Endothelial cell of umbilical vein (primary cell): ENCODE data around the gene RTF2. TPM values are rescaled to one million over a fixed set of nuclear protein-coding genes. Genes with fewer than 3 reads are reported as not detected.

Experiments
- BruUV-seq: library from RNA; stranded (reverse); fragments of 400-500 nt; replicated peaks from 2 replicates; lab custom pipeline; 2021; lab: Mats Ljungman, UMichigan
- CTCF ChIA-PET: fragments of 300-600, 350-600 bp; sonication (Branson Sonifier 250); formaldehyde crosslinking; loops from one replicate; lab custom pipeline; 2021; ENCODE audit warnings: antibody characterized with exemption, inconsistent platforms; lab: Charles Lee
- POLR2A ChIA-PET: fragments of 300-600, 350-600 bp; sonication (Branson Sonifier 250); formaldehyde crosslinking; loops from one replicate; lab custom pipeline; 2021; ENCODE audit warnings: antibody characterized with exemption, inconsistent platforms; lab: Charles Lee
- DNase-seq: peaks from one replicate; pipeline ENCODE4 v3.0.0-alpha.2; 2011; ENCODE audit warnings: low read depth, low spot score
- FAIRE-seq: peaks from 2 replicates; lab custom pipeline; 2011; peaks lifted over from hg19 to GRCh38; lab: Jason Lieb, UNC
- H2AFZ ChIP-seq: 2 replicates; pipeline ENCODE4 v1.6.0; 2012; ENCODE audit warnings: low read depth, low read length, control low read depth, inconsistent platforms
- H3K27ac ChIP-seq: 2 replicates; pipeline ENCODE4 v1.5.1; 2011; ENCODE audit warnings: low read depth, mild to moderate bottlenecking, control low read depth, low read length, moderate library complexity; ENCODE audit not compliant: insufficient read depth
- H3K27me3 ChIP-seq, 2 experiments: 2 replicates each; pipeline versions ENCODE4 v1.6.0 to v1.6.1; 2011; ENCODE audit warnings: low read length in 2 of 2, mixed read lengths in 1 of 2; ENCODE audit not compliant: control insufficient read depth in 2 of 2, insufficient read depth in 2 of 2
- H3K36me3 ChIP-seq, 2 experiments: 2 replicates in 1 of 2; 3 replicates in 1 of 2; pipeline ENCODE4 v1.5.1; 2011; ENCODE audit warnings: low read length in 2 of 2, mild to moderate bottlenecking in 1 of 2, moderate library complexity in 1 of 2; ENCODE audit not compliant: control insufficient read depth in 2 of 2, insufficient read depth in 2 of 2; ENCODE audit errors: extremely low read depth in 1 of 2
- H3K4me1 ChIP-seq: 3 replicates; pipeline ENCODE4 v1.5.1; 2011; ENCODE audit warnings: mild to moderate bottlenecking, low read length; ENCODE audit not compliant: control insufficient read depth, insufficient read depth; ENCODE audit errors: extremely low read depth
- H3K4me2 ChIP-seq: 2 replicates; pipeline ENCODE4 v1.6.1; 2011; ENCODE audit warnings: low read length, control low read depth, mixed read lengths; ENCODE audit not compliant: insufficient read depth
- H3K4me3 ChIP-seq, 3 experiments: fragments of 200-600 bp in 1 of 3; sonication (generic), shearing (Covaris generic) in 1 of 3; replicated peaks in 1 of 3; 2 replicates each; pipeline ENCODE4 v1.5.1; 2011 to 2016; ENCODE audit warnings: control low read depth in 3 of 3, low read length in 3 of 3, mild to moderate bottlenecking in 2 of 3, inconsistent platforms in 1 of 3, low read depth in 1 of 3, moderate library complexity in 1 of 3; ENCODE audit not compliant: insufficient read depth in 1 of 3
- H3K79me2 ChIP-seq: 2 replicates; pipeline ENCODE4 v1.6.0; 2012; ENCODE audit warnings: low read length, inconsistent platforms; ENCODE audit not compliant: control insufficient read depth, insufficient read depth
- H3K9ac ChIP-seq: replicated peaks from 2 replicates; pipeline ENCODE3; 2011; ENCODE audit warnings: low read length, control low read depth; ENCODE audit not compliant: insufficient read depth; ENCODE audit errors: extremely low read depth
- H3K9me1 ChIP-seq: replicated peaks from 3 replicates; pipeline ENCODE4 v1.6.0; 2011; ENCODE audit warnings: mild to moderate bottlenecking, low read length; ENCODE audit not compliant: control insufficient read depth, insufficient read depth; ENCODE audit errors: extremely low read depth
- H3K9me3 ChIP-seq: replicated peaks from 2 replicates; pipeline ENCODE4 v1.5.1; 2012; ENCODE audit warnings: low read length, inconsistent platforms; ENCODE audit not compliant: control insufficient read depth, insufficient read depth
- H4K20me1 ChIP-seq: replicated peaks from 2 replicates; pipeline ENCODE3; 2011; ENCODE audit warnings: mild to moderate bottlenecking, low read length; ENCODE audit not compliant: control insufficient read depth, insufficient read depth; ENCODE audit errors: extremely low read depth
- EZH2 ChIP-seq: IDR thresholded peaks from 2 replicates; pipeline ENCODE4 v1.6.1; 2012; ENCODE audit warnings: borderline replicate concordance, low read depth, mild to moderate bottlenecking, moderate library complexity, low read length, inconsistent platforms; ENCODE audit not compliant: severe bottlenecking
- FOS ChIP-seq: IDR thresholded peaks from 2 replicates; pipeline ENCODE4 v1.6.1; 2011; ENCODE audit warnings: mild to moderate bottlenecking, low read length, moderate library complexity, borderline replicate concordance; ENCODE audit not compliant: insufficient read depth
- GATA2 ChIP-seq: IDR thresholded peaks from 2 replicates; pipeline ENCODE4 v1.7.0; 2011; ENCODE audit warnings: low read depth, mild to moderate bottlenecking, moderate library complexity, mixed read lengths, low read length; ENCODE audit not compliant: insufficient read length, insufficient read depth
- JUN ChIP-seq: IDR thresholded peaks from 2 replicates; pipeline ENCODE4 v1.6.1; 2011; ENCODE audit warnings: borderline replicate concordance, low read depth; ENCODE audit not compliant: insufficient read length, insufficient read depth
- MYC ChIP-seq: IDR thresholded peaks from one replicate; pipeline ENCODE4 v1.6.1; 2011; ENCODE audit warnings: mild to moderate bottlenecking, low read depth, low read length
- POLR2A ChIP-seq: IDR thresholded peaks from 2 replicates; pipeline ENCODE4 v1.6.1; 2012; ENCODE audit warnings: low read depth, mild to moderate bottlenecking, control low read depth, low read length
- POLR2AphosphoS5 ChIP-seq: IDR thresholded peaks from 2 replicates; pipeline ENCODE4 v1.6.1; 2012; ENCODE audit warnings: low read depth, mild to moderate bottlenecking, control low read depth, low read length, moderate library complexity; ENCODE audit not compliant: insufficient read depth
- dilution Hi-C: fragments of 300-500 bp; cut with MboI; formaldehyde crosslinking; loops from one replicate; pipeline ENCODE4 v1.15.0; 2019; ENCODE audit warnings: low sequenced_read_pairs; ENCODE audit not compliant: extremely low pct_ligation_motif_present
- intact Hi-C: fragments of 100-400 bp; cut with micrococcal nuclease; formaldehyde crosslinking; loops from one replicate; pipeline ENCODE4 v1.10.0; 2022
- polyA plus RNA-seq, 4 experiments: library from polyadenylated mRNA; depleted of rRNA in 3 of 4; stranded (reverse) in 3 of 4; unstranded in 1 of 4; fragments of >200 nt; gene quantifications; 2 replicates each; pipeline versions ENCODE4 v1.2.1 to v1.2.3, GENCODE V29; 2011 to 2012; ENCODE audit warnings: missing spikeins in 1 of 4
- total RNA-seq: library from RNA; stranded (reverse); gene quantifications from 2 replicates; pipeline ENCODE4 v1.2.3, GENCODE V29; 2021
- TF ChIP-seq, protein P1 (sequence below): IDR thresholded peaks from 2 replicates; pipeline ENCODE4 v1.6.1; 2011; ENCODE audit not compliant: insufficient read depth, insufficient read length
- TF ChIP-seq, protein P2 (sequence below), 2 donors: IDR thresholded peaks; 1 replicate in 1 of 2; 2 replicates in 1 of 2; pipeline ENCODE4 v1.5.1; 2011; ENCODE audit warnings: low read length in 2 of 2, mild to moderate bottlenecking in 2 of 2, moderate library complexity in 2 of 2, control low read depth in 1 of 2, inconsistent platforms in 1 of 2, low read depth in 1 of 2; ENCODE audit not compliant: insufficient read depth in 1 of 2; ENCODE audit errors: extremely low read depth in 1 of 2

RTF2 gene
- total and polyA plus RNA-seq, 2 donors (not counting 3 experiments of a cell fraction or from before 2014, with no cell fraction given) = 68.8 to 84.7 TPM

- FAIRE-seq (no peak), DNase-seq (no peak)
- intact Hi-C loops = loop anchor here (2.0 to 10.0 kb wide), 3 partner anchors 76 to 943 kb away; partner anchors contain the start of gene TFAP2C
- Histone ChIP-seq H3K27me3 (no peaks in the 10 kb centered on the region), H3K9me1 (no peaks in the 10 kb centered on the region), H3K9ac (no peak overlapping the region), H3K4me1 (peaks cover 5% of the 10 kb centered on the region), H3K4me3 (no peak overlapping the region), H3K79me2 (no peaks in the 10 kb centered on the region), H3K9me3 (no peaks in the 10 kb centered on the region), H3K27ac (no peak overlapping the region), H2AFZ (no peak overlapping the region), H4K20me1 (no peaks in the 10 kb centered on the region), H3K4me2 (no peak overlapping the region), H3K36me3 (no peaks in the 10 kb centered on the region)
- BruUV-seq = no TSS peak
- ChIA-PET CTCF (interaction anchor here (0.9 to 4.8 kb wide), 10 partner anchors 11 to 794 kb away, joined by 3 to 96 read pairs (median 6); no protein-coding TSS in a partner anchor), POLR2A (no interaction called here)
- no peak for TF ChIP-seq GATA2
- TF ChIP-seq JUN = no peak
- TF ChIP-seq, protein P1, sequence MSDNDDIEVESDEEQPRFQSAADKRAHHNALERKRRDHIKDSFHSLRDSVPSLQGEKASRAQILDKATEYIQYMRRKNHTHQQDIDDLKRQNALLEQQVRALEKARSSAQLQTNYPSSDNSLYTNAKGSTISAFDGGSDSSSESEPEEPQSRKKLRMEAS = no peak
- no peak for TF ChIP-seq MYC
- dilution Hi-C loops = no loop called here
These were observed 83.1 kb downstream of the RTF2 start for GRCh38 chr20:56551571-56551970.

GRCh38 chr20:56552911-56553629 is 84.6 kb downstream of the RTF2 start:
- ChIA-PET CTCF (no interaction called here), POLR2A (no interaction called here)
- H3K79me2 ChIP-seq = no peaks in the 10 kb centered on the region
- H3K9ac ChIP-seq = no peak overlapping the region
- no peak overlapping the region for H3K4me3 ChIP-seq
- H3K36me3 ChIP-seq = no peaks in the 10 kb centered on the region
- H4K20me1 ChIP-seq = no peaks in the 10 kb centered on the region
- H3K4me2 ChIP-seq = no peak overlapping the region
- no TSS peak for BruUV-seq
- H3K9me3 ChIP-seq = no peaks in the 10 kb centered on the region
- no peak overlapping the region for H3K27ac ChIP-seq
- intact Hi-C loops = loop anchor here (5.0 to 10.0 kb wide), 2 partner anchors 74 to 942 kb away; partner anchors contain the start of gene TFAP2C
- H3K9me1 ChIP-seq = no peaks in the 10 kb centered on the region
- H3K4me1 ChIP-seq = peaks cover 5% of the 10 kb centered on the region
- no peaks in the 10 kb centered on the region for H3K27me3 ChIP-seq
- H2AFZ ChIP-seq = no peak overlapping the region
- dilution Hi-C loops = no loop called here
- TF ChIP-seq MYC (no peak), FOS (no peak), EZH2 (no peak), JUN (no peak), POLR2AphosphoS5 (no peak), GATA2 (no peak), POLR2A (no peak)
- TF ChIP-seq, protein P1 = no peak
- TF ChIP-seq, protein P2, sequence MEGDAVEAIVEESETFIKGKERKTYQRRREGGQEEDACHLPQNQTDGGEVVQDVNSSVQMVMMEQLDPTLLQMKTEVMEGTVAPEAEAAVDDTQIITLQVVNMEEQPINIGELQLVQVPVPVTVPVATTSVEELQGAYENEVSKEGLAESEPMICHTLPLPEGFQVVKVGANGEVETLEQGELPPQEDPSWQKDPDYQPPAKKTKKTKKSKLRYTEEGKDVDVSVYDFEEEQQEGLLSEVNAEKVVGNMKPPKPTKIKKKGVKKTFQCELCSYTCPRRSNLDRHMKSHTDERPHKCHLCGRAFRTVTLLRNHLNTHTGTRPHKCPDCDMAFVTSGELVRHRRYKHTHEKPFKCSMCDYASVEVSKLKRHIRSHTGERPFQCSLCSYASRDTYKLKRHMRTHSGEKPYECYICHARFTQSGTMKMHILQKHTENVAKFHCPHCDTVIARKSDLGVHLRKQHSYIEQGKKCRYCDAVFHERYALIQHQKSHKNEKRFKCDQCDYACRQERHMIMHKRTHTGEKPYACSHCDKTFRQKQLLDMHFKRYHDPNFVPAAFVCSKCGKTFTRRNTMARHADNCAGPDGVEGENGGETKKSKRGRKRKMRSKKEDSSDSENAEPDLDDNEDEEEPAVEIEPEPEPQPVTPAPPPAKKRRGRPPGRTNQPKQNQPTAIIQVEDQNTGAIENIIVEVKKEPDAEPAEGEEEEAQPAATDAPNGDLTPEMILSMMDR (IDR thresholded peaks at IDR 0.05; ENCODE audit: extremely low read depth in 1 of 2, insufficient read depth in 1 of 2, low read depth in 1 of 2, low read length in 2 of 2) = no peak
- DNase-seq (no peak), FAIRE-seq (no peak)
